Measurements from ENCODE around the gene KRT40. TPM values are rescaled to one million over a fixed set of nuclear protein-coding genes. Genes with fewer than 3 reads are reported as not detected.
A peak's percentile ranks its signal among the peaks of the same experiment; 100 is the strongest.

Gene KRT40
- total and polyA plus RNA-seq, 7 donors = not detected

GRCh38 chr17:41013606-41014005, 29.5 kb upstream of the KRT40 start:
- Histone ChIP-seq H3K4me1 (no peaks in the 10 kb centered on the region), H3K36me3 (ENCODE audit: insufficient read depth in 1 of 2, low read depth in 1 of 2) (no peaks in the 10 kb centered on the region), H3K27ac (no peak overlapping the region), H3K27me3 (ENCODE audit: insufficient read depth in 3 of 3, low read length in 2 of 3) (peaks cover 0 to 4% (median 0%) of the 10 kb centered on the region in 3 donors), H3K9me3 (no peaks in the 10 kb centered on the region), H3K4me3 (no peak overlapping the region)
- no peak for DNase-seq
- intact Hi-C loops (cut with DNase I) = no loop called here
- ATAC-seq = peak in 3 of 4 donors; percentile 44 to 65 (median 61)
- 6 to 10% (median 7%) methylated on average over 1 of the region's 1 CpG for WGBS, 3 donors
- TF ChIP-seq CTCF (IDR thresholded peaks at IDR 0.05) = no peak

- intact Hi-C loops (cut with DNase I) = no loop called here
- ATAC-seq (no peak), DNase-seq (no peak)
- TF ChIP-seq CTCF (IDR thresholded peaks at IDR 0.05) = no peak
- Histone ChIP-seq H3K27me3 (ENCODE audit: insufficient read depth in 3 of 3, low read length in 2 of 3) (peaks cover 0 to 4% (median 0%) of the 10 kb centered on the region in 3 donors), H3K9me3 (no peaks in the 10 kb centered on the region), H3K4me1 (no peaks in the 10 kb centered on the region), H3K36me3 (ENCODE audit: insufficient read depth in 1 of 2, low read depth in 1 of 2) (no peaks in the 10 kb centered on the region), H3K4me3 (no peak overlapping the region), H3K27ac (no peak overlapping the region)
- WGBS, 3 donors = 64 to 77% (median 69%) methylated on average over 3 of the region's 3 CpGs
Observed at GRCh38 chr17:41013181-41013580, 29.1 kb upstream of the KRT40 start.

- Histone ChIP-seq H3K36me3 (ENCODE audit: insufficient read depth in 1 of 2, low read depth in 1 of 2) (no peaks in the 10 kb centered on the region), H3K4me1 (no peaks in the 10 kb centered on the region), H3K27ac (no peak overlapping the region), H3K9me3 (no peaks in the 10 kb centered on the region), H3K27me3 (ENCODE audit: insufficient read depth in 3 of 3, low read length in 2 of 3) (peaks cover 0 to 4% (median 0%) of the 10 kb centered on the region in 3 donors), H3K4me3 (no peak overlapping the region)
- 43 to 54% (median 44%) methylated on average over 6 of the region's 6 CpGs for WGBS, 3 donors
- intact Hi-C loops (cut with DNase I) = no loop called here
- DNase-seq = no peak
- TF ChIP-seq CTCF (IDR thresholded peaks at IDR 0.05) = no peak
- ATAC-seq = no peak
Observed at GRCh38 chr17:41012326-41013120, 28.4 kb upstream of the KRT40 start.

GRCh38 chr17:41010441-41010840, 26.3 kb upstream of the KRT40 start:
- DNase-seq (no peak), ATAC-seq (no peak)

More at GRCh38 chr17:41010441-41010840, 26.3 kb upstream of the KRT40 start:
- no peaks in the 10 kb centered on the region for H3K36me3 ChIP-seq (ENCODE audit: insufficient read depth in 1 of 2, low read depth in 1 of 2)
- no peak for TF ChIP-seq CTCF (IDR thresholded peaks at IDR 0.05)
- peaks cover 0 to 7% (median 5%) of the 10 kb centered on the region in 3 donors for H3K27me3 ChIP-seq (ENCODE audit: insufficient read depth in 3 of 3, low read length in 2 of 3)
- no peaks in the 10 kb centered on the region for H3K9me3 ChIP-seq
- intact Hi-C loops (cut with DNase I) = no loop called here
- H3K4me3 ChIP-seq = no peak overlapping the region
- no peak overlapping the region for H3K27ac ChIP-seq
- no peaks in the 10 kb centered on the region for H3K4me1 ChIP-seq

All from psoas muscle (tissue), 8 donors.